ENCODE data around the gene ZNF595.
"Not testable (repeated sequence)": the region's sequence is repeated elsewhere in the genome, so short reads cannot be mapped to it uniquely, and the experiment has no call there.

GRCh38 chr4:11095-11815 is 41.9 kb upstream of the ZNF595 start:
- not testable (repeated sequence) for TF ChIP-seq EZH2 (IDR thresholded peaks at IDR 0.05; ENCODE audit: insufficient read depth, poor library complexity, severe bottlenecking); EZH2phosphoT487 (IDR thresholded peaks at IDR 0.05; ENCODE audit: insufficient read depth, low read depth)
